Measurements from ENCODE around the gene TTC3.

DNA sequence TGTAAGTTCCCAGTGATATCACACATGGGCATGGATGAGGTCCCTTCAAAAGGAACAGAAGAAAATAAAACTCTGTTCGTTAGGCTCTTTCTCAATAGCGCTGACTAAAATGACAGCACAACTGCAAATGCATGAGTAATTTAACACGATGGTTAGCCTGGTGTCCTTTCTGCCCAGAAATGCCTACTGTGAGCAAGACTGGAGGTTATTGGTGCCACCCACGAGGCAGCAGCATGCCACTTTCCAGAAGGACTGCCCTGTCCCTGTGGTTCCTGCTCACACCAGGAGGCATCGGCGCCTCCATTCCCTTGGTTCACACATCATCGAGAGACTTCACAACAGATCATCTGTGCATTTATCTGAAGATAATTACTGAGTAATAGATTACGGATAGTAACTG is 167.9 kb downstream of the TTC3 start:
- TF ChIP-seq, protein P1, sequence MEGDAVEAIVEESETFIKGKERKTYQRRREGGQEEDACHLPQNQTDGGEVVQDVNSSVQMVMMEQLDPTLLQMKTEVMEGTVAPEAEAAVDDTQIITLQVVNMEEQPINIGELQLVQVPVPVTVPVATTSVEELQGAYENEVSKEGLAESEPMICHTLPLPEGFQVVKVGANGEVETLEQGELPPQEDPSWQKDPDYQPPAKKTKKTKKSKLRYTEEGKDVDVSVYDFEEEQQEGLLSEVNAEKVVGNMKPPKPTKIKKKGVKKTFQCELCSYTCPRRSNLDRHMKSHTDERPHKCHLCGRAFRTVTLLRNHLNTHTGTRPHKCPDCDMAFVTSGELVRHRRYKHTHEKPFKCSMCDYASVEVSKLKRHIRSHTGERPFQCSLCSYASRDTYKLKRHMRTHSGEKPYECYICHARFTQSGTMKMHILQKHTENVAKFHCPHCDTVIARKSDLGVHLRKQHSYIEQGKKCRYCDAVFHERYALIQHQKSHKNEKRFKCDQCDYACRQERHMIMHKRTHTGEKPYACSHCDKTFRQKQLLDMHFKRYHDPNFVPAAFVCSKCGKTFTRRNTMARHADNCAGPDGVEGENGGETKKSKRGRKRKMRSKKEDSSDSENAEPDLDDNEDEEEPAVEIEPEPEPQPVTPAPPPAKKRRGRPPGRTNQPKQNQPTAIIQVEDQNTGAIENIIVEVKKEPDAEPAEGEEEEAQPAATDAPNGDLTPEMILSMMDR (IDR thresholded peaks at IDR 0.05): no peak
- no peak for TF ChIP-seq POLR2A (IDR thresholded peaks at IDR 0.05)

Data from prostate gland (tissue), 2 donors.